SK-N-SH (cell line): ENCODE results near the gene ADGRE2. TPM values are rescaled to one million over a fixed set of nuclear protein-coding genes. Genes with fewer than 3 reads are reported as not detected.

Experiments used
- CTCF ChIA-PET: fragments of 300-600, 350-600 bp; formaldehyde crosslinking; extraction: SDS; loops from one replicate; lab custom pipeline; 2021; lab: Yijun Ruan, JAX
- POLR2A ChIA-PET: fragments of 350-600 bp; sonication (Branson Sonifier 250); formaldehyde crosslinking; extraction: SDS; loops from one replicate; lab custom pipeline; 2020; ENCODE audit warnings: antibody characterized with exemption, inconsistent platforms; lab: Yijun Ruan, JAX
- DNase-seq: peaks from one replicate; pipeline ENCODE4 v3.0.0; 2012
- H2AFZ ChIP-seq: fragments of 200-600 bp; sonication (generic); 2 replicates; pipeline ENCODE4 v1.8.1; 2016; ENCODE audit warnings: antibody characterized with exemption, mild to moderate bottlenecking, low read depth
- H3F3A ChIP-seq: fragments of 200-600 bp; sonication (generic); replicated peaks from 2 replicates; pipeline ENCODE3; 2016; ENCODE audit warnings: antibody characterized with exemption, mild to moderate bottlenecking; ENCODE audit not compliant: insufficient read depth
- H3K27ac ChIP-seq, 2 experiments: fragments of 200-500 bp in 1 of 2; fragments of 200-600 bp in 1 of 2; sonication (Bioruptor generic) in 1 of 2; sonication (generic), shearing (Covaris generic) in 1 of 2; 2 replicates each; pipeline versions ENCODE4 v1.5.1 to v1.6.1; 2014 to 2016; ENCODE audit warnings: low read depth in 2 of 2, inconsistent platforms in 1 of 2, low read length in 1 of 2, mild to moderate bottlenecking in 1 of 2, mixed read lengths in 1 of 2
- H3K27me3 ChIP-seq: fragments of 200-600 bp; sonication (generic), shearing (Covaris generic); 2 replicates; pipeline ENCODE4 v1.6.1; 2016; ENCODE audit warnings: mixed run types; ENCODE audit not compliant: insufficient read depth
- H3K36me3 ChIP-seq, 2 experiments: fragments of 200-500 bp in 1 of 2; fragments of 200-600 bp in 1 of 2; sonication (Bioruptor generic) in 1 of 2; sonication (generic) in 1 of 2; replicated peaks in 1 of 2; 2 replicates each; pipeline versions ENCODE3 to v1.5.1; 2014 to 2016; ENCODE audit warnings: low read length in 1 of 2, mild to moderate bottlenecking in 1 of 2; ENCODE audit not compliant: insufficient read depth in 2 of 2, control insufficient read depth in 1 of 2
- H3K4me1 ChIP-seq, 2 experiments: fragments of 200-500 bp in 1 of 2; fragments of 200-600 bp in 1 of 2; sonication (Bioruptor generic) in 1 of 2; sonication (generic), shearing (Covaris generic) in 1 of 2; 2 replicates each; pipeline versions ENCODE4 v1.5.1 to v1.6.1; 2014 to 2016; ENCODE audit warnings: low read depth in 1 of 2, low read length in 1 of 2, mixed run types in 1 of 2; ENCODE audit not compliant: insufficient read depth in 2 of 2, control insufficient read depth in 1 of 2
- H3K4me2 ChIP-seq: fragments of 200-600 bp; sonication (generic), shearing (Covaris generic); 2 replicates; pipeline ENCODE4 v1.6.1; 2017; ENCODE audit warnings: mixed run types
- H3K4me3 ChIP-seq, 2 experiments: fragments of 200-500 bp in 1 of 2; fragments of 200-600 bp in 1 of 2; sonication (Bioruptor generic) in 1 of 2; sonication (generic), shearing (Covaris generic) in 1 of 2; 2 replicates each; pipeline versions ENCODE4 v1.5.1 to v1.8.1; 2014 to 2016; ENCODE audit warnings: low read depth in 2 of 2, inconsistent platforms in 1 of 2, low read length in 1 of 2, mild to moderate bottlenecking in 1 of 2, mixed read lengths in 1 of 2, moderate library complexity in 1 of 2
- H3K79me2 ChIP-seq: fragments of 200-600 bp; sonication (generic); 2 replicates; pipeline ENCODE4 v1.8.1; 2017; ENCODE audit warnings: mild to moderate bottlenecking; ENCODE audit not compliant: insufficient read depth
- H3K9ac ChIP-seq: fragments of 200-600 bp; sonication (generic); 2 replicates; pipeline ENCODE4 v1.6.1; 2017; ENCODE audit warnings: mixed run types
- H3K9me2 ChIP-seq: fragments of 200-600 bp; sonication (generic); 2 replicates; pipeline ENCODE4 v1.6.1; 2017; ENCODE audit warnings: mixed run types
- H3K9me3 ChIP-seq: fragments of 200-600 bp; sonication (generic); 2 replicates; pipeline ENCODE4 v1.6.1; 2017; ENCODE audit warnings: mixed run types, mild to moderate bottlenecking, moderate library complexity
- H4K20me1 ChIP-seq: fragments of 200-600 bp; sonication (generic); 2 replicates; pipeline ENCODE4 v1.6.1; 2017; ENCODE audit warnings: mild to moderate bottlenecking, mixed run types; ENCODE audit not compliant: insufficient read depth
- ELF1 ChIP-seq: IDR thresholded peaks from 2 replicates; pipeline ENCODE4 v1.4.0; 2012
- FOSL2 ChIP-seq: IDR thresholded peaks from 2 replicates; pipeline ENCODE4 v1.4.0; 2012; ENCODE audit warnings: low read depth, mild to moderate bottlenecking, moderate library complexity, borderline replicate concordance
- FOXJ3 ChIP-seq: sonication (generic); formaldehyde crosslinking; IDR thresholded peaks from 2 replicates; pipeline ENCODE4 v1.5.1; 2020; ENCODE audit warnings: mild to moderate bottlenecking, missing genetic modification reagents
- FOXM1 ChIP-seq: IDR thresholded peaks from 2 replicates; pipeline ENCODE4 v1.4.0; 2012; ENCODE audit warnings: low read depth, mild to moderate bottlenecking
- GABPA ChIP-seq: IDR thresholded peaks from 2 replicates; pipeline ENCODE4 v1.4.0; 2012; ENCODE audit warnings: low read depth, mild to moderate bottlenecking
- GATA2 ChIP-seq: sonication (generic); formaldehyde crosslinking; IDR thresholded peaks from 2 replicates; pipeline ENCODE4 v1.5.0; 2020; ENCODE audit warnings: mild to moderate bottlenecking, missing genetic modification reagents
- MEF2A ChIP-seq: IDR thresholded peaks from 2 replicates; pipeline ENCODE4 v1.4.0; 2012; ENCODE audit warnings: low read depth, borderline replicate concordance
- MXI1 ChIP-seq: IDR thresholded peaks from 2 replicates; pipeline ENCODE4 v1.6.1; 2012; ENCODE audit warnings: mild to moderate bottlenecking, low read depth, low read length, improper control_type of control experiment
- NFIC ChIP-seq: IDR thresholded peaks from 2 replicates; pipeline ENCODE4 v1.4.0; 2012; ENCODE audit warnings: borderline replicate concordance
- RAD21 ChIP-seq: IDR thresholded peaks from 2 replicates; pipeline ENCODE4 v1.6.1; 2012; ENCODE audit warnings: mild to moderate bottlenecking, low read length
- RFX5 ChIP-seq: IDR thresholded peaks from 2 replicates; pipeline ENCODE4 v1.6.1; 2012; ENCODE audit warnings: mild to moderate bottlenecking, improper control_type of control experiment, low read length
- SMC3 ChIP-seq: IDR thresholded peaks from 2 replicates; pipeline ENCODE4 v1.6.1; 2012; ENCODE audit warnings: low read depth, low read length, improper control_type of control experiment
- TAF1 ChIP-seq: IDR thresholded peaks from 2 replicates; pipeline ENCODE4 v1.6.1; 2012; ENCODE audit warnings: low read depth, mild to moderate bottlenecking, low read length, moderate library complexity, borderline replicate concordance
- TEAD4 ChIP-seq: IDR thresholded peaks from 2 replicates; pipeline ENCODE4 v1.4.0; 2012; ENCODE audit warnings: mild to moderate bottlenecking, borderline replicate concordance; ENCODE audit not compliant: insufficient read depth
- WGBS: methylation state at CpG from one replicate; pipeline ENCODE4 v1.1.6; 2017; ENCODE audit warnings: low lambda C conversion rate; 5-methylcytosine and 5-hydroxymethylcytosine counted together
- polyA plus RNA-seq, 3 experiments: library from polyadenylated mRNA; depleted of rRNA; stranded (reverse); fragments of >200 nt; gene quantifications; 2 replicates each; pipeline ENCODE4 v1.2.3, GENCODE V29; 2012
- TF ChIP-seq, protein P1 (sequence below): fragments of 200-600 bp; sonication (generic); IDR thresholded peaks from 2 replicates; pipeline ENCODE4 v1.6.1; 2017; ENCODE audit warnings: antibody characterized with exemption, mild to moderate bottlenecking, moderate library complexity
- TF ChIP-seq, protein P2 (sequence below): IDR thresholded peaks from 2 replicates; pipeline ENCODE4 v1.4.0; 2012; ENCODE audit warnings: low read depth, borderline replicate concordance
- TF ChIP-seq, protein P3 (sequence below): IDR thresholded peaks from 2 replicates; pipeline ENCODE4 v1.4.0; 2012; ENCODE audit warnings: low read depth
- TF ChIP-seq, protein P4 (sequence below): IDR thresholded peaks from 2 replicates; pipeline ENCODE4 v1.6.1; 2012; ENCODE audit warnings: mild to moderate bottlenecking, low read depth, low read length, moderate library complexity

ADGRE2 gene
- polyA plus RNA-seq, 1 of the 3 experiments (the other 2 are of a cell fraction): 0.02 TPM

DNA sequence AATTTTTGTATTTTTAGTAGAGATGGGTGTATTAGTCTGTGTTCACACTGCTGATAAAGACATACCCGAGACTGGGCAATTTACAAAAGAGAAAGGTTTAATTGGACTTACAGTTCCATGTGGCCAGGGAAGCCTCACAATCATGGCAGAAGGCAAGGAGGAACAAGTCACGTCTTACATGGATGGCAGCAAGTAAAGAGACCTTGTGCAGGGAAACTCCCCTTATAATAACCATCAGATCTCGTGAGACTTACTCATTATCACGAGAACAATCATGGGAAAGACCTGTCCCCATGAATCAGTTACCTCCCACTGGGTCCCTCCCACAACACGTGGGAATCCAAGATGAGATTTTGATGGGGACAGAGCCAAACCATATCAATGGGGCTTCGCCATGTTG lies 73.9 kb downstream of the ADGRE2 start:
- Histone ChIP-seq H3K27me3 (no peaks in the 10 kb centered on the region), H3K27ac (no peak overlapping the region), H3K36me3 (peaks cover 63 to 64% of the 10 kb centered on the region in 2 experiments), H3K9me3 (no peaks in the 10 kb centered on the region), H3F3A (no peaks in the 10 kb centered on the region), H3K4me2 (no peak overlapping the region), H3K79me2 (no peaks in the 10 kb centered on the region), H2AFZ (no peak overlapping the region), H3K4me1 (no peaks in the 10 kb centered on the region), H3K9ac (no peak overlapping the region), H3K9me2 (no peaks in the 10 kb centered on the region), H3K4me3 (no peak overlapping the region), H4K20me1 (no peaks in the 10 kb centered on the region)
- WGBS: 89% methylated on average over 6 of the region's 6 CpGs
- POLR2A ChIA-PET: no interaction called here
- TF ChIP-seq FOXJ3 (CRISPR knock-in tag): no peak
- no peak for TF ChIP-seq GATA2 (CRISPR knock-in tag)
- no peak for TF ChIP-seq SMC3
- TF ChIP-seq, protein P1, sequence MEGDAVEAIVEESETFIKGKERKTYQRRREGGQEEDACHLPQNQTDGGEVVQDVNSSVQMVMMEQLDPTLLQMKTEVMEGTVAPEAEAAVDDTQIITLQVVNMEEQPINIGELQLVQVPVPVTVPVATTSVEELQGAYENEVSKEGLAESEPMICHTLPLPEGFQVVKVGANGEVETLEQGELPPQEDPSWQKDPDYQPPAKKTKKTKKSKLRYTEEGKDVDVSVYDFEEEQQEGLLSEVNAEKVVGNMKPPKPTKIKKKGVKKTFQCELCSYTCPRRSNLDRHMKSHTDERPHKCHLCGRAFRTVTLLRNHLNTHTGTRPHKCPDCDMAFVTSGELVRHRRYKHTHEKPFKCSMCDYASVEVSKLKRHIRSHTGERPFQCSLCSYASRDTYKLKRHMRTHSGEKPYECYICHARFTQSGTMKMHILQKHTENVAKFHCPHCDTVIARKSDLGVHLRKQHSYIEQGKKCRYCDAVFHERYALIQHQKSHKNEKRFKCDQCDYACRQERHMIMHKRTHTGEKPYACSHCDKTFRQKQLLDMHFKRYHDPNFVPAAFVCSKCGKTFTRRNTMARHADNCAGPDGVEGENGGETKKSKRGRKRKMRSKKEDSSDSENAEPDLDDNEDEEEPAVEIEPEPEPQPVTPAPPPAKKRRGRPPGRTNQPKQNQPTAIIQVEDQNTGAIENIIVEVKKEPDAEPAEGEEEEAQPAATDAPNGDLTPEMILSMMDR: no peak
- no peak for TF ChIP-seq GABPA
- no peak for TF ChIP-seq TEAD4
- TF ChIP-seq, protein P2, sequence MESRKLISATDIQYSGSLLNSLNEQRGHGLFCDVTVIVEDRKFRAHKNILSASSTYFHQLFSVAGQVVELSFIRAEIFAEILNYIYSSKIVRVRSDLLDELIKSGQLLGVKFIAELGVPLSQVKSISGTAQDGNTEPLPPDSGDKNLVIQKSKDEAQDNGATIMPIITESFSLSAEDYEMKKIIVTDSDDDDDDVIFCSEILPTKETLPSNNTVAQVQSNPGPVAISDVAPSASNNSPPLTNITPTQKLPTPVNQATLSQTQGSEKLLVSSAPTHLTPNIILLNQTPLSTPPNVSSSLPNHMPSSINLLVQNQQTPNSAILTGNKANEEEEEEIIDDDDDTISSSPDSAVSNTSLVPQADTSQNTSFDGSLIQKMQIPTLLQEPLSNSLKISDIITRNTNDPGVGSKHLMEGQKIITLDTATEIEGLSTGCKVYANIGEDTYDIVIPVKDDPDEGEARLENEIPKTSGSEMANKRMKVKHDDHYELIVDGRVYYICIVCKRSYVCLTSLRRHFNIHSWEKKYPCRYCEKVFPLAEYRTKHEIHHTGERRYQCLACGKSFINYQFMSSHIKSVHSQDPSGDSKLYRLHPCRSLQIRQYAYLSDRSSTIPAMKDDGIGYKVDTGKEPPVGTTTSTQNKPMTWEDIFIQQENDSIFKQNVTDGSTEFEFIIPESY: no peak
- CTCF ChIA-PET: interaction anchor here (1.4 kb wide), 1 partner anchor 14 kb away, joined by 3 read pairs; the partner anchor contains the start of gene ZNF333
- no peak for DNase-seq

DNA sequence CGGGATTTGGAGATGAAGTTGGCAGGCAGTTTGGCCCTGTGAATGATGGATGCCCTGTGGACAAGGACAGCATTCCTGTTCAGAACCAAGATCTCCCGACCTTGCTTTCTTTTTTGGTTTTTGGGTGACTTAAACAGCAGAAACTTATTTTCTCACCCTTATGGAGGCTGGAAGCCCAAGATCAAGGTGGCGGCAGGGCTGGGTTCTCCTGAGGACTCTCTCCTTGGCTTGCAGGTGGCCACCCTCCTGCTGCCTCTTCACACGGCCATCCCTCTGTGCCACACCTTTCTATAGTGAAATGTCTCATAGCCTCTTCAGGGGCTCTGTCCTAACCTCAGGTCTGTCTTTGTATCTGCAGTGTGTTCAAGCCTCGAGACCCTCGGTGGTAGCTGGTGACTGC lies 74.5 kb downstream of the ADGRE2 start:
- H2AFZ ChIP-seq: no peak overlapping the region
- H3K4me2 ChIP-seq: no peak overlapping the region
- WGBS: 96% methylated on average over 6 of the region's 6 CpGs
- no peaks in the 10 kb centered on the region for H3K9me3 ChIP-seq
- ChIA-PET CTCF (interaction anchor here (0.6 to 1.4 kb wide), 2 partner anchors 14 to 41 kb away, joined by 3 read pairs; partner anchors contain the start of gene ZNF333), POLR2A (no interaction called here)
- H3F3A ChIP-seq: no peaks in the 10 kb centered on the region
- H4K20me1 ChIP-seq: no peaks in the 10 kb centered on the region
- H3K9me2 ChIP-seq: no peaks in the 10 kb centered on the region
- DNase-seq: no peak
- H3K27me3 ChIP-seq: no peaks in the 10 kb centered on the region
- H3K36me3 ChIP-seq: peaks cover 62 to 66% of the 10 kb centered on the region in 2 experiments
- H3K27ac ChIP-seq: no peak overlapping the region
- H3K79me2 ChIP-seq: no peaks in the 10 kb centered on the region
- no peaks in the 10 kb centered on the region for H3K4me1 ChIP-seq
- H3K9ac ChIP-seq: no peak overlapping the region
- H3K4me3 ChIP-seq: no peak overlapping the region
- TF ChIP-seq MEF2A (no peak), NFIC (no peak), TEAD4 (no peak), RAD21 (no peak), RFX5 (no peak), GABPA (no peak), ELF1 (no peak), FOXJ3 (CRISPR knock-in tag) (no peak), GATA2 (CRISPR knock-in tag) (no peak), MXI1 (no peak), TAF1 (no peak), FOSL2 (no peak), FOXM1 (no peak)
- TF ChIP-seq, protein P3, sequence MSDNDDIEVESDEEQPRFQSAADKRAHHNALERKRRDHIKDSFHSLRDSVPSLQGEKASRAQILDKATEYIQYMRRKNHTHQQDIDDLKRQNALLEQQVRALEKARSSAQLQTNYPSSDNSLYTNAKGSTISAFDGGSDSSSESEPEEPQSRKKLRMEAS: no peak
- TF ChIP-seq, protein P1: no peak
- TF ChIP-seq, protein P4, sequence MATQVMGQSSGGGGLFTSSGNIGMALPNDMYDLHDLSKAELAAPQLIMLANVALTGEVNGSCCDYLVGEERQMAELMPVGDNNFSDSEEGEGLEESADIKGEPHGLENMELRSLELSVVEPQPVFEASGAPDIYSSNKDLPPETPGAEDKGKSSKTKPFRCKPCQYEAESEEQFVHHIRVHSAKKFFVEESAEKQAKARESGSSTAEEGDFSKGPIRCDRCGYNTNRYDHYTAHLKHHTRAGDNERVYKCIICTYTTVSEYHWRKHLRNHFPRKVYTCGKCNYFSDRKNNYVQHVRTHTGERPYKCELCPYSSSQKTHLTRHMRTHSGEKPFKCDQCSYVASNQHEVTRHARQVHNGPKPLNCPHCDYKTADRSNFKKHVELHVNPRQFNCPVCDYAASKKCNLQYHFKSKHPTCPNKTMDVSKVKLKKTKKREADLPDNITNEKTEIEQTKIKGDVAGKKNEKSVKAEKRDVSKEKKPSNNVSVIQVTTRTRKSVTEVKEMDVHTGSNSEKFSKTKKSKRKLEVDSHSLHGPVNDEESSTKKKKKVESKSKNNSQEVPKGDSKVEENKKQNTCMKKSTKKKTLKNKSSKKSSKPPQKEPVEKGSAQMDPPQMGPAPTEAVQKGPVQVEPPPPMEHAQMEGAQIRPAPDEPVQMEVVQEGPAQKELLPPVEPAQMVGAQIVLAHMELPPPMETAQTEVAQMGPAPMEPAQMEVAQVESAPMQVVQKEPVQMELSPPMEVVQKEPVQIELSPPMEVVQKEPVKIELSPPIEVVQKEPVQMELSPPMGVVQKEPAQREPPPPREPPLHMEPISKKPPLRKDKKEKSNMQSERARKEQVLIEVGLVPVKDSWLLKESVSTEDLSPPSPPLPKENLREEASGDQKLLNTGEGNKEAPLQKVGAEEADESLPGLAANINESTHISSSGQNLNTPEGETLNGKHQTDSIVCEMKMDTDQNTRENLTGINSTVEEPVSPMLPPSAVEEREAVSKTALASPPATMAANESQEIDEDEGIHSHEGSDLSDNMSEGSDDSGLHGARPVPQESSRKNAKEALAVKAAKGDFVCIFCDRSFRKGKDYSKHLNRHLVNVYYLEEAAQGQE: no peak
